Stimulated activated CD4-positive, alpha-beta T cell treated with anti-CD3 and anti-CD28 coated beads, Interleukin-15, amount 100 ng/mL, for 24 hours (primary cell): ENCODE data around the gene PNKD.

Source experiments
- DNase-seq: peaks from one replicate; pipeline ENCODE4 v3.0.0-alpha.2; 2020

PNKD gene

DNA sequence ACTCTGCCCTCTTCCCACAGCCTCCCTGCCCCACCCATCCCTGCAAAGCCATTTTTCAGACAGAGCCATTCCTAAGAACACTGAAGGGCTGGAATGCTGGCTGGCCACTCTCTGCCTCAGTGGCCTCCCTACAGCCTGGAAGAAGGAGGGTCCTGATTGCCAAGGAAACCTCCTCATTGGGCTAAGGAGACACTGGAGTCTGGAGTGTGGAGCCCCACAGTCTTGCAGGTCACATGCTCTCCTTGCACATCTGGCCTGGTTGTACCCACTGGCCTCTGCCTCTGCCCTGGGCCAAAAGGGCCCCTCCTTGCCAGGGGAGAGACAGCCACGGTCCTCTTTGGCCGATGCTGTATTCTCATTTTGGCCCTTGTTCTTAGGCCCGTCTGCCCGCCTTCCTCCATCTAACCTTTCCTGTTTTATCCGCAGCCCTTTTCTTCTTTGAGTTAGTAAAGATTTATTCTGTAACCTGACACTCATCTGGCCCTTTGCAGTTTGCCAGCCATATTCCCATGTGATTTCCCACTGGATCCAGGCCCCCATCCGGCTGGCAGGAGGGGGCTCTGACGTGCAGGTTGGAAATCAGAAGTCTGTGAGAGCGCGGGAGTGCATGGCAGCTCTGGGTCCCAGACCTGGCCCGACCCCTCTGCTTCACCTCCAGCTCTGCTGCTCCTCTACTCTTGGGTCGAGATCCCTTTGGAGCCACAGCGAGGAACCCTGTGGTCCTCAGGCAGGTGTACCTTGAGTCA lies 75.3 kb downstream of the PNKD start:
- DNase-seq: no peak

DNA sequence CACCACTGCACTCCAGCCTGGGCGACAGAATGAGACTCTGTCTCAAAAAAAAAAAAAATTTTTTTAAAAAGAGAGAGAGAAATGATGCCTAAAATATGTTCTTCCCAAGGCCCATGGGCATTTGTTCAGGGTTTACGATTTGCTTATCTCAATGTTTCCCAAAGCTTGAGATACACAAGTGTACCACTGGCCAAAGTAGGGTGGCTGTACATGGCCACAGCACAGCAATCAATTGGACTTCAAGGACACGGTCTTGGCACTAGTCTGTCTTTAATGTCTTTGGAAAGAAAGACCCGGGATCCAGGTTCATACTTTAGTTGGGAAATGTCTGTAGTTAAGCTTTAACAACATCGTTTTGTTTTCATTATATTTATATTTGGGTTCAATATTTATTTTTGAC lies 76.9 kb downstream of the PNKD start:
- no peak for DNase-seq

DNA sequence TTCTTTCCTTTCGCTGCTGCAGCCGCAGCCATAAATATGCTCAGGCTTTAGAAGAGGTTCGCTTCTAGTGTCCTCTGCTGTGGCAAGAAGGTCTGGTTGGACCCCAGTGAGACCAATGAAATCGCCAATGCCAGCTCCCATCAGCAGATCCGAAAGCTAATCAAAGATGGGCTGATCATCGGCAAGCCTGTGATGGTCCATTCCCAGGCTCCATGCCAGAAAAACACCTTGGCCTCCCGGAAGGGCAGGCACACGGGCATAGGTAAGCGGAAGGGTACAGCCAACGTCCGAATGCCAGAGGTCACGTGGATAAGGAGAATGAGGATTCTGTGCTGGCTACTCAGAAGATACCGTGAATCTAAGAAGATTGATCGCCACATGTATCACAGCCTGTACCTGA lies 83.7 kb downstream of the PNKD start:
- DNase-seq: no peak

DNA sequence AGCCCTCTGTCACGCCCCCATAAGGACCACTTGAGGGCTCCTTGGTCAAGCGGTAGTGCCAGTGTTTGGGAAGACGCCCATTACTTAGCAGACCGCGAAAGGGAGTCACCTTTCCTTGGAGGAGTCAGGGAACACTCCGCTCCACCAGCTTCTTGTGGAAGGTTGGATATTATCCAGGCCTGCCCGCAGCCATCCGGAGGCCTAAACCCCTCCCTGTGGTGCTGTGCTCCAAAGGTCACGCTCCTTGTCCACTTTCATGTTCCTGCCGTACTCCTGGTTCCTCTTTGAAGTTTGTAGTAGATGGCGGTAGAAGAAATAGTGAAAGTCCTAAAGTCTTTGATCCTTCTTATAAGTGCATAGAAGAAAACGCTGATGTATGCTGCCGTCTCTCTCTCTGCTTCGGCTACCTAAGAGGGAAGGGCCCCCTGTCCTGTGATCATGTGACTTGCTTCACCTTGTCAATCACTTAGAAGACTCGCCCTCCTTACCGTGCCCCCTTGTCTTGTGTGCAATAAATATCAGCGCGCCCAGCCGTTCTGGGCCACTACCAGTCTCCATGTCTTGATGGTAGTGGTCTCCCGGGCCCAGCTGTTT lies 84.6 kb downstream of the PNKD start:
- no peak for DNase-seq

DNA sequence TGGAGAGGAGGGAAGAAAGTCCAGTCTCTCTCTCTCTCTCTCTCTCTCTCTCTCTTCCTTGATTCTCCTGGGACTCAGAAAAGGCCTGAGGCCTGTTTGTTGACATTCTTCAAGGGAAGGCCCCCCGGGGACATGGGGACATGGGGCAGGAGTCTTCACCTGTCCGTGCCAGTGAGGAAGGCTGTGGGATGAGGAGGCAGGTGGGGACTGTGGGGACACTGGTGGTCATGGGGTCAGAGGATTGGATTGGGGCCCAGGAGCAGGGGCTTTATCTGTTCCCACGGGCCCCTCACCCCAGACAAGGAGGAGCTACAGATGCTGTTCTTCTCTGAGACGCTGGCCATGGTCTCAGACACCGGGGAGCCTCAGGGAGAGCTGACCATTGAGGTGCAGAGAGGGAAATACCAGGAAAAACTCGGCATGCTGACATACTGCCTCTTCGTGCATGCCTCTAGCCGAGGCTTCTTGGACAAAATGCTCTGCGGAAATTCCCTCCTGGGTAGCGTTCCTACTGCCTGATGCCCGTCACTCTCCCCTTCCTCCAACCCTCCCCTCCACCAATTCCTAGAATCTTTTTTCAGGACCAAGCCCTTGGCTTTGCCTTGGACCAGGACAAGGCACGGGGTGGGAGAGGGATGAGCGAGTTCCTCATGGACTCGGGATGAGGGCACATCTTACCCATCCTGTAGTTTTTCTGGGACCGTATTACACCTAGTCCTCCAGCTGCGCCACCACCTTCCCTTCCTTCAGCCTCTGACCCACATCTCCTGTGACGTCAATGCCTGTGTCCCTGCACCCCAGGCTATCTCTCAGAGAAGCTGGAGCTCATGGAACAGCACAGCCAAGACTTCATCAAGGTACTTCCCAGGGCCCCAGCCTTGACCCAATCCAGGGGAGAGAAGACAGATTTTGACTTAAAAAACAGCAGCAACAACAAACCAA lies 87.2 kb downstream of the PNKD start:
- no peak for DNase-seq

- no peak for DNase-seq
Measured at GRCh38 chr2:218360453-218360852, 90.1 kb downstream of the PNKD start.

- no peak for DNase-seq
Measured at GRCh38 chr2:218362606-218363005, 92.3 kb downstream of the PNKD start.

DNA sequence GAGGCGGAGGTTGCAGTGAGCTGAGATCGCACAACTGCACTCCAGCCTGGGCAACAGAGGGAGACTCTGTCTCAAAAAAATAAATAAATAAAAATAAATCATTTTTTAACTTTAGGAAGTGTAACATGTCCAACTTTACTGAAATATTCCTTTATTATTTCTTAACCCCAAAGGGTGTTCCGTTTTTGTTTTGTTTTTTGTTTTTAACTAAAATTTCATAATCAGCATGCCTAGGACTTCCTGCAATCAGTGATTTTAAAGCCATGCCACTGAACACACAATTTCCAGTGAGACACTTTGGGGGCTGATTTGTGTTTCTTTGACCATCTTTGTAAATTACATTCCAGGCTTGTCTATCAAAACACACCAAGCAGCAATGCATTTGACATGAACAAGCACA lies 93.4 kb downstream of the PNKD start:
- DNase-seq: no peak

- DNase-seq: no peak
Measured at GRCh38 chr2:218364196-218364595, 93.9 kb downstream of the PNKD start.

GRCh38 chr2:218366621-218367414 lies 96.5 kb downstream of the PNKD start:
- no peak for DNase-seq

DNA sequence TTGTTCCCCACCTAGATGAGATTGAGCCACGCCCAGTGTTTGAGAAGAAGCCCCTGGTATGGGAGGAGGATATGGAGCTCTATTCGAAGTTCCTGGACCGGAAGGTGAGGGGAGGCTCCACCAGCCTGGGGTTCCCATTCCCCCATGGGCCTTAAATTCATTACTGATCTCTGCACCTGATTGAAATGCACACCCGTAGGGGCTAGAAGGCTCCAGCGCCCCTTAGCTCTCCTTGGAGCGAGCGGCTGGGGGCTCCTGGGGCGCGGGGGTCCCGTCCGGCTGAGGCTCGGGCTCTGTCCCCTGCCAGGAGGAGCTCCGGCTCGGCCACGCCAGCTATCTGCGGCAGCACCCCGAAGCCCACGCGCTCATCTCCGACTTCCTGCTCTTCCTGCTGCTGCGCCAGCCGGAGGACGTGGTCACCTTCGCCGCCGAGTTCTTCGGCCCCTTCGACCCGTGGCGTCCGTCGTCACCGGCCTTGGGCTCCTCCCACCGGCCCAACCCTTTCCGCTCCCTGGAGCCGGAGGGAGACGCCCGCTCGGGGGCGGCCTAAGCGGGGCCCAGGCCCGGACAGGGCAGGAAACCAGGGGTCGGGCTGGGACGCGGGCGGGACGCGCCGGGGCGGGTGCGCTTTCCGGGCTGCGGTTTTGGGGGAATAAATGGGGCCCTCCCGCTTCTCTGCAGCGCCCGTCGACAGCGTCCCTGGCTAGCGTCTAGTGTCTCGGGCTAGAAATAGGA lies 97.3 kb downstream of the PNKD start:
- DNase-seq: peak; percentile 83

GRCh38 chr2:218368150-218368528 lies 97.8 kb downstream of the PNKD start:
- DNase-seq: no peak

DNA sequence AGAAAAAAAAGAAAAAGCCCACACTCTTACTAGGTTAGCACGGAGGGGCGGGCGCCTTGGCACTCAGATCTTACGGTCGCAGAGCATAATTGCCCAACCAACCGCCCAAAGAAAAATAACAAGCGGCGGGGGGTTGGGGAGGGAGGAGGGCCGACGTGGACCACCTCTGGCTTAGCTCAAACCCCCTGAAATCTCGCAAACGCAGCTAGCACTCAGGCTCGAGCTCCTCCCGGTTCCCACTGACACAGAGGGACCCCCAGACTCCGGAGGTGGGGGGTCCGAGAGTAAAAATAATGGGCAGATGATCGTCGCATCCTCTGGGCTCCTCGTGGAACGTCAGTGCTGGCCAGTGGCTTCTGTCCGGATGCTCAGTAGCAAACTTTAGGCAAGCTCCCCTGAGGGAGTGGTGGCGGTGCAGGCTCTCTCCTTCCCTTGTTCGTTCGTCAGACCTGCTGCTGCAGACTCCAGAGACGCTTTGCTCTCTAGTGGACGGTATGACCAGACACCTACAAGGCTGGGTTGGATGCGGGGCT lies 98.4 kb downstream of the PNKD start:
- DNase-seq: no peak

- no peak for DNase-seq
Measured at GRCh38 chr2:218369330-218369729, 99.0 kb downstream of the PNKD start.

GRCh38 chr2:218370410-218371063 lies 100.2 kb downstream of the PNKD start:
- no peak for DNase-seq

- DNase-seq: no peak
Measured at GRCh38 chr2:218371983-218372350, 101.6 kb downstream of the PNKD start.

DNA sequence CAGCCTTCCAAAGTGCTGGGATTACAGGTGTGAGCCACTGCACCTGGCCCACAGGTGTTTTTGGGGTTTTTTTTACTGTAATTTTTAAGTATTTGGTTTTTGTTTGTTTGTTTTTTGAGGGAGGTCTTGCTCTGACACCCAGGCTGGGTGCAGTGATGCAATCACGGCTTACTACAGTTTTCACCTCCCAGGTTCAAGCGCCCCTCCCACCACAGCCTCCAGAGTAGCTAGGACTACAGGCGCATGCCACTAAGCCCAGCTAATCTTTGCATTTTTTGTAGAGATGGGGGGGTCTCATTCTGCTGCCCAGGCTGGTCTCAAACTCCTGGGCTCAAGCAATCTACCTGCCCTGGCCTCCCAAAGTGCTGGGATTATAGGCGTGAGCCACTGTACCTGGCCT lies 104.5 kb downstream of the PNKD start:
- DNase-seq: no peak

DNA sequence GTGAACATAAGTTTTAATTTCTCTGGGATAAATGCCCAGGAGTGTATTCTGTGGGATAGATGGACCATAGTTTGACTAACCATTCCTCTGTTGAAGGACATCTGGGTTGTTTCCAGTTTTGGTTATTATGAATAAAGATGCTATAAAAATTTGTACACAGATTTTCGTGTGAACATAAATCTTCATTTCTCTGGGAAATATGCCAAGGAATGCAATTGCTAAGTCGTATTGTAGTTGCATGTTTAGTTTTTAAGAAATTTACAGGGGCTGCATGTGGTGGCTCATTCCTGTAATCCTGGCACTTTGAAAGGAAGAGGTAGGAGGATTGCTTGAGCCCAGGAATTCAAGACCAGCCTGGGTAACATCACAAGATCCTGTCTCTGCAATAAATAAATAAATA lies 104.9 kb downstream of the PNKD start:
- DNase-seq: no peak

- no peak for DNase-seq
Measured at GRCh38 chr2:218378053-218378452, 107.7 kb downstream of the PNKD start.

DNA sequence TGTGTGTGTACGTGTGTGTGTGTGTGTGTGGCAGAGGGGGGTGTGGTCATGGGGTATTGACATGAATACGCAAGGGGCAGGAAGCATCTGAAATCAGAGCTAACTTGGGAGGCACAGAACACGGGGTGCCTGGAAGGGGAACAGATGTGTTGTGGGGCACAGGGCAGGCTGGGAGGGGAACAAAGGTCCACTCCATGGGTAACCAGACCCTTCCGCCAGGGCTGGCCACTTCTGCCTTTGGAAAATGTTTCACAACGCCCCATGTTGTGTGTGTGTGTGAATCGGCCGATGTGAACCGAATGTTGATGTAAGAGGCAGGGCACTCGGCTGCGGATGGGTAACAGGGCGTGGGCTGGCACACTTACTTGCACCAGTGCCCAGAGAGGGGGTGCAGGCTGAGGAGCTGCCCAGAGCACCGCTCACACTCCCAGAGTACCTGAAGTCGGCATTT lies 111.6 kb downstream of the PNKD start, which contains the start of gene SLC11A1:
SLC11A1 (plus strand) TSS at position 358 of the 451 bp plus-strand sequence. CDS start 96 bp downstream, outside the sequence.
- DNase-seq: no peak

DNA sequence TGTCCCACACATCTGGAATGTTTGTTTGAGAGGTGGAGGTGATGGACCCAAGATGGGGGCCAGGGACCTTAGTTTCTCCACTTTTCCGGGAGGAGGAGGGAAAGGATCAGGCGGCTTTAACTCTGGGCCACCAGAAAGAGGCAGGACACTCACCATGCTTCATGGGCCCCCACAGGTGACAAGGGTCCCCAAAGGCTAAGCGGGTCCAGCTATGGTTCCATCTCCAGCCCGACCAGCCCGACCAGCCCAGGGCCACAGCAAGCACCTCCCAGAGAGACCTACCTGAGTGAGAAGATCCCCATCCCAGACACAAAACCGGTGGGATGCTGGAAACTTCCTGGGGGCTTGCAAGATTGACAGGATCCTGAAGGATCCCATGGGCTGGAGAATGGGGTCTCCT lies 112.5 kb downstream of the PNKD start:
- no peak for DNase-seq
